GM12874 (cell line): ENCODE data around the gene PLPP2.

ENCODE experiments used
- TF ChIP-seq, protein P1 (sequence below): IDR thresholded peaks from 2 replicates; pipeline ENCODE4 v1.5.1; 2011; ENCODE audit warnings: low read depth, mild to moderate bottlenecking, control low read depth, low read length, moderate library complexity; ENCODE audit not compliant: insufficient read depth

Gene PLPP2

DNA sequence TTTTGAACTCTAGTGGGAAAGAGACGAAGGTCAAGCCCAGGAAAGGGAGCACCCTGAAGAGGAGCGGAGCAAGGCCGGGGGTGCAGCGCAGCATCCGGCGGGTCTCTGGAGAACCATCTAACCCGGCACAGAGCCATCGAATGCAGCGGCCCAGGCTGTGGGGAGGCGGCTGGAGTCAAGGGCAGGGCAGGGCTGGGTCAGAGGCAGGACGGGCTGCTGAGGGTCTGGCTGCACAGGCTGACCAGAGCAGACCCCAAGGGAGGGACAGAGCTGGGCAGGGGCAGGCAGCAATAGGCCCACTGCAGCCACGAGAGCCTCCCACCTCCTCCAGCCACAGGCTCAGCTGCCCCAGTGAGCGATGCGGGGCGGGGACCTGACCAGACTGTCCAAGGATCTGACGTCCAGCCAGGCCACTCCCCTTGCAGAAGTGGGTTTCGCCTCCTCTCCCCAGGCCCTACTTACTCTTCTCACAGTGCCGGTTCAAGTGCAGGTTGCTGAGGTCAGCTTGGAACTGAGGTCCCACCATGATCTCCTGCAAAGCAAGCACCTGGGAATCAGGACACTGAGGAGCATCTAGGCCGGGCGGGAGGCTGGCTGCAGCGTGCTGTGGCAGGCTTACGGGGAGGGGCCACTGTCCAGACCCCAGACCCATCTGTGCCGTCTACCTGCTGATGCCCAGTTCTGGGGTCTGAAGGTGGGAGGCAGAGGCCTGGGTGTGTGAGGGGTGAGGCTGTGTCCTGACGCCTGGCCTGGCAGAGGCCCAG, 34.2 kb upstream of the PLPP2 start:
- TF ChIP-seq, protein P1, sequence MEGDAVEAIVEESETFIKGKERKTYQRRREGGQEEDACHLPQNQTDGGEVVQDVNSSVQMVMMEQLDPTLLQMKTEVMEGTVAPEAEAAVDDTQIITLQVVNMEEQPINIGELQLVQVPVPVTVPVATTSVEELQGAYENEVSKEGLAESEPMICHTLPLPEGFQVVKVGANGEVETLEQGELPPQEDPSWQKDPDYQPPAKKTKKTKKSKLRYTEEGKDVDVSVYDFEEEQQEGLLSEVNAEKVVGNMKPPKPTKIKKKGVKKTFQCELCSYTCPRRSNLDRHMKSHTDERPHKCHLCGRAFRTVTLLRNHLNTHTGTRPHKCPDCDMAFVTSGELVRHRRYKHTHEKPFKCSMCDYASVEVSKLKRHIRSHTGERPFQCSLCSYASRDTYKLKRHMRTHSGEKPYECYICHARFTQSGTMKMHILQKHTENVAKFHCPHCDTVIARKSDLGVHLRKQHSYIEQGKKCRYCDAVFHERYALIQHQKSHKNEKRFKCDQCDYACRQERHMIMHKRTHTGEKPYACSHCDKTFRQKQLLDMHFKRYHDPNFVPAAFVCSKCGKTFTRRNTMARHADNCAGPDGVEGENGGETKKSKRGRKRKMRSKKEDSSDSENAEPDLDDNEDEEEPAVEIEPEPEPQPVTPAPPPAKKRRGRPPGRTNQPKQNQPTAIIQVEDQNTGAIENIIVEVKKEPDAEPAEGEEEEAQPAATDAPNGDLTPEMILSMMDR = no peak

DNA sequence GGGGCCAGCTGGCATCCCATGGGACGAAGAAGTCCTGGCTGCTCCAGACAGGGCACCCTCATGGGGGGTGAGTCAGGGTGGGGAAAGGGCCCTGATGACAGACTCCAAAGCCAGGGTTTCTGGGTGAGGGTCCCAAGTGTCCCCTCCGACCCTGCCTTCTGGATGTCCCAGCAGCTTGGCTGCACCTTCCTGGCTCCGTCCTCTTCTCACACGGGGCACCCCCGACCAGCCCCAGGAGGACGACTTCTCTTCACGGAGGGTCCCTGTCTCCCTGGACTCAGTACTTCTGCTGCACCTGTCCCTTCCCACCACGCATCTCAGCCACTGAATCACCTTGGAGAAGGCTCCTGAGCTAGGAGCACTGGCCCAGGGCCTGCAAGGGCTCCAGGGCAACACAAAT, 33.5 kb upstream of the PLPP2 start:
- TF ChIP-seq, protein P1 = no peak

DNA sequence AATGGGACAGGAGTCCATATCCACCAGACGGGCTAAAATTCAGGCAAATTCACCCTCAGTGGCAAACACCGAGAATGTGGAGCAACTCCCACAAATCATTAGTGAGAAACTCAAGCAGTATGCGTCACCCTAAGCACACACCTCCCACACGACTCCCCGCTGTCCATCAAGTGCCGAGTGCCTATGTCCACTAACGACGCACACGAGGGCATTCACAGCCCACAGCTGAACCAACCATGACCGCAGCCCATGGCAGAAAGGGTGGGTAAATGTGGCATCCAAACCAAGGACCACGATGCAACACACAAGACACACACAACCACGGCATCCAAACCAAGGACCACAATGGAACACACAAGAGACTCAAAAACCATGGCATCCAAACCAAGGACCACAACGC, 31.4 kb upstream of the PLPP2 start:
- TF ChIP-seq, protein P1 = no peak

DNA sequence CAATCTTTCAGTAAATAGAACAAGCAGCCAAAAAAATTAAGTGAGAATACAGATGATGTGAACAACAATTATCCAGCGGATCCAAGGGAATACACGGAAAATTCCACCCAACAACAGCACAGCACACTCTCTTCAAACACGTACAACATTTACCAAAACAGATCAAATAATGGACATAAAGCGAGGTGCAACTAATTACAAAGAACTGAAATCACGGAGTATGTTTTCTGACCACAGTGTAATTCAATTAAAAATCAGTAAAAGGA, 27.2 kb upstream of the PLPP2 start:
- TF ChIP-seq, protein P1 = no peak

DNA sequence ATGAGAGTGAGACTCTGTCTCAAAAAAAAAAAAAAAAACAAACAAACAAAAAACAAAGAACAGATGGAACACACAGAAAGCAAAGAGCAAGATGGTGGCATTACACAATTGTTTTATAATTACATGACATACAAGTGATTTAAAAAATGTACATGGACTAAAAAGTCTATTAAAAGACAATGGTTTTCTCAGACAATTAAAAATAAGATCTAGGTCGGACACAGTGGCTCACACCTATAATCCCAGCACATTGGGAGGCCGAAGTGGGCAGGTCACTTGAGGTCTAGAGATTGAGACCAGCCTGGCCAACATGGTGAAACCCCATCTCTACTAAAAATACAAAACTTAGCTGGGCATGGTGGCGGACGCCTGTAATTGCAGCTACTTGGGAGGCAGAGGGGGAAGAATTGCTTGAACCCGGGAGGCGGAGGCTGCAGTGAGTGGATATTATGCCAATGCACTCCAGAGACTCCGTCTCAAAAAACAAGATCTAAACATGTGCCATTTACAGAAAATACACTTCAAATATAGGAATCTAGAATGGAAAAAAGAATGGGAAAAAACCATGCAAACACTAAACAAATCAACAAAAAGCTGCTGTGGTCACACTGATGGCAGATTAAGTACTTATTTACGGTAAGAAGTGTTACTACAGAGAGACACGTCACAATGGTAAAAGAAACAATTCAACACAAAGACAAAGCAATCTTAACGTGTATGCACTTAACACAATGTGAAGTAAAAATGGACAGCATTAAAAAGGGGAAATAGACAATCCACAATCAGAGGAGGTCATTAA, 26.7 kb upstream of the PLPP2 start:
- TF ChIP-seq, protein P1 = no peak

DNA sequence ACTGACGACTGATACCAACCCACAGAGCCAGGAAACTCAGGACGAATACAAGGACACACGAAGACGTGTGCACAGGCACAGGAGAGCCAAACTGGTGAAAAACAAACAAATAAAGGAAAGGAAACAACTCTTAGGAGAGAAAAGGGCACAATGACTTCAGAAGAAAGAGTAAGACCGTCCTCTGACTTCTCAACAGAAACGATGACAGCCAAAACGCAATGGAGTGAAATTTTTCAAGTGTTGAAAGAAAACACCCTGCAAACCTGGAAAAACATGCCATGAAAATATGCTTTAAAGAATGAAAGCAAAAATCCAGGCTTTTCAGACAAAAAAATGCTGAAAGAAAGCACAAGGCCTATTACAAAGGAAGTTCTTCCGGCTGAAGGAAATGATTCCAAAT, 24.6 kb upstream of the PLPP2 start:
- TF ChIP-seq, protein P1 = no peak

DNA sequence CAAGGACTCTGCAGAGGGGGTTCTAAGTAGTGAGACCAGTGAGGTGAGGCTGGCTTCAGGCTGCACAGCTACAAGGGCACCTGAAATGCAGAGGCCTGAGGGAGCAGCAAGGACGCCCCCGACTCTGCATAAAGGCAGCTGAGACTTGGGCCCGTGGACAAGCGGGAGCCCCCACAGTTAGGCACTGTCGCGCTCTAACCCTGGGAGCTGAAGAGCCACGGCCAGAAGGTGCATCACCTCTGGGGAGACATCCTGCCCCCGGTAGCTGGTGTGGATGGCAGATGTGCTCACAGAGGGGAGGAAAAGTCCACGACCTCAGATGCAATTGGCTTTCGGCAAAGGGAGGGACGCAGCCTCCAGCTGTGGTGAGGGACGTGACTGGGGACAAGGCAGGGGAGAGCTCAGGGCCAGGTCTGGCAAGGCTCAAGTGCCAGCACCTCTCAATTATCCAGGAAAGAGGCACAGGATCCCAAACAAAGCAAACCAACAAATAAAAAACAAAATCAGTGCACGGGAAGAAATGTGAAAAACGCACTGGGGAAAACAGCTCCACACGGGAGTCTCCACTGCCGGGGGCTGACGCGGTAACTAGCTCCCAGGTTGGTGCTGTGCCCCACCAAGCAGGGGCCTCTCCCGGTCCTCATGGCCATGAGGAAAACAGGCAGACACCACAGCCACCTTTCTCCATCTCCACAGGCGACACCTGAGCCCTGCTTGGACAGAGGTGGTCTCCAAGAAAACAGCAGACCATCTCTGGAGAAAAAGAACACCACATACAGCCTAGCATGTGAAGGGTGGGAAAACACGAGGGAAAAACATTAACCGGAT, 23.0 kb upstream of the PLPP2 start:
- TF ChIP-seq, protein P1 = no peak
